GM12872 (cell line): Measurements from ENCODE around the gene MSANTD2.

Source experiments
- TF ChIP-seq, protein P1 (sequence below): IDR thresholded peaks from 3 replicates; pipeline ENCODE4 v1.5.1; 2011; ENCODE audit warnings: low read depth, mild to moderate bottlenecking, low read length, moderate library complexity; ENCODE audit not compliant: insufficient read depth

The MSANTD2 gene

GRCh38 chr11:124800226-124800929 is at the start of gene MSANTD2:
Gene MSANTD2, minus strand, starts transcription at chr11:124800406. Its CDS starts 26 bp downstream, at chr11:124800380.
- TF ChIP-seq, protein P1, sequence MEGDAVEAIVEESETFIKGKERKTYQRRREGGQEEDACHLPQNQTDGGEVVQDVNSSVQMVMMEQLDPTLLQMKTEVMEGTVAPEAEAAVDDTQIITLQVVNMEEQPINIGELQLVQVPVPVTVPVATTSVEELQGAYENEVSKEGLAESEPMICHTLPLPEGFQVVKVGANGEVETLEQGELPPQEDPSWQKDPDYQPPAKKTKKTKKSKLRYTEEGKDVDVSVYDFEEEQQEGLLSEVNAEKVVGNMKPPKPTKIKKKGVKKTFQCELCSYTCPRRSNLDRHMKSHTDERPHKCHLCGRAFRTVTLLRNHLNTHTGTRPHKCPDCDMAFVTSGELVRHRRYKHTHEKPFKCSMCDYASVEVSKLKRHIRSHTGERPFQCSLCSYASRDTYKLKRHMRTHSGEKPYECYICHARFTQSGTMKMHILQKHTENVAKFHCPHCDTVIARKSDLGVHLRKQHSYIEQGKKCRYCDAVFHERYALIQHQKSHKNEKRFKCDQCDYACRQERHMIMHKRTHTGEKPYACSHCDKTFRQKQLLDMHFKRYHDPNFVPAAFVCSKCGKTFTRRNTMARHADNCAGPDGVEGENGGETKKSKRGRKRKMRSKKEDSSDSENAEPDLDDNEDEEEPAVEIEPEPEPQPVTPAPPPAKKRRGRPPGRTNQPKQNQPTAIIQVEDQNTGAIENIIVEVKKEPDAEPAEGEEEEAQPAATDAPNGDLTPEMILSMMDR: no peak

DNA sequence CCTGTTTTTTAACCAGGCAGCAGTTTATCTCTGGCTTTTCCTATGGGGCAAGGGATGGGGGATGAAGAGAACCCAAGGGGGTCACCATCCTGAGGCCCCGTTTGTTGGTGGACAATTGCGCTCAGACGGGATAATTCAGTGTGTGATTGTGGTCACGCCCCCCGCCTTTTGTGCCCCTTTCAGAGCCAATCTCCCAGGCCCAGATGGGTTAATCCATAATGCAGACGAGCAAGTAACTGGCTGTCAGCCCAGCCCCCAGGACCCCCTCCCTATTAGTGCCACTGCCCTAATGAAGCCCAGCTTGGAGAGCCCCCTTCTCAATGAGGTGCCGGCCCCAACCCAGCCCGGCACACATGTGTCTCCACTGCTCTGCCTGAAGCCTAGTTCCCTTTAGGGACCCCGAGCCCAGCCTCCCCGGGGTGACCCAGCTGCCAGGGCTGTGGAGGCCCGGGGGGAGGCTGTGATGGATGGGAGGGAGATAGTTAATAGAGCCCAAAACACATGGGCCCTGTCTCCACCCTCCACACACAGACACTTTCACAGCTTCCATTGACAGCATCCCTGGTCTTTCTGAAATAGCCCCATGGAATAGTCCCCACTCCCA is 46.0 kb upstream of the MSANTD2 start:
- TF ChIP-seq, protein P1: no peak

- TF ChIP-seq, protein P1: no peak
Observed at GRCh38 chr11:124844664-124845079, 44.5 kb upstream of the MSANTD2 start.

GRCh38 chr11:124843616-124843910 is 43.4 kb upstream of the MSANTD2 start:
- TF ChIP-seq, protein P1: no peak

DNA sequence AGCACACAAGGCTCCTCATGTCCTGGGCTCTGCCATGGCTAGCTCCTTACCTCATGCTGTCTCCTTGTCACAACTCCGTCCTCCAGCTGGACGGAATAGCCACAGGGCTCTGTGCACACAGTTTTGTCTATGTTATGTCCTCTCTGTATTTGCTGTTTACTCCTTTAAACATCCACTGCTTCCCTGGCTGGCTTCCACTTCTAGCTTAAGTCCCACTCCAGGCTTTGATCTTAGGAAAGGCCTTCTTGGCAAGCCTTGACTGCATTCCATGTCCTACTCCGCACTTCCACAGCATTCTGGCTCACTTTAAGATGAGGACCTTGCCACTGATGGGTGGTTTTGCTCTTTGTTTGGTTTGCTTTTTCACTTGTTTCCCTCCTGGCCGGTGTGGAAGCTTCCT is 42.1 kb upstream of the MSANTD2 start:
- TF ChIP-seq, protein P1: no peak

DNA sequence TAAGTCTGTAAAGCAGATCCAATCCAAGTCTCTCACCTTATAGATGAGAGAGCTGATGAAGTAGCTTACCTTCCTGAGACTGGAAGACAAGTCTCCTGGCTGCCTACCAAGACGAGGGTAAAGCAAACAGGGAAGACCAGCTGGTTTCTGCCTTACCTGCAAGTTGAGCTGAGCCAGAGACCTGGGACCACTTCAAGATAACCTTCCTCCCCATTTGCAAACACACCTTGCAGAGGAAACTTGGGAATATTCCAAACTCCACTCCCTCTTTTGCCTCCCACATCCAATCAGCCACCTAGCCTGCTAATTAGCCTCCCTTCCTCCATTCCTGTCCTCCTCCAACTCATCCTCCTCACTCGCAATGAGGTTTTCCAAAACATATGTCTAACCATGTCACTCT is 41.6 kb upstream of the MSANTD2 start:
- TF ChIP-seq, protein P1: no peak

DNA sequence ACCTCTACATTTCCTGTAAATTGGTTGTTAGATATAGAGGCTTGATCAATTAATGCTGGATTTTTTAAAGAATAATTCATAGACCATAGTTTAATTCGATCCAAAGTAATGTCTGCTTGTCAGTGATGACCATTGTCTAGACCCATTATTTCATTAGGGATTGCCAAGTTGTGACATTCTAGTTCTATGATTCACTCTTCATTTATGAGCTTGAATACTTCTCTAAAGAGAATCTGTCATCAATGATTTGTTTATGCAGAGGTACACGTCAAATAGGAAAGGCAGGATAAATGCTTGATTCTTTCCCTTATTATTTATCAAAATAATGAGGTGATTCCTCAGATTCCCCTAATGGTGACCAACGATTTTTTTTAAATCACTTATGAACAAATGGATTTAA is 41.0 kb upstream of the MSANTD2 start:
- TF ChIP-seq, protein P1: no peak
